Inferior parietal cortex (tissue), 1 donor: ENCODE results near the gene ZNF648.
"Not testable (repeated sequence)": the region's sequence is repeated elsewhere in the genome, so short reads cannot be mapped to it uniquely, and the experiment has no call there.

ENCODE experiments used
- DNase-seq: peaks from one replicate; pipeline ENCODE4 v3.0.0-alpha.2; 2016; ENCODE audit errors: extremely low spot score

Gene ZNF648

DNA sequence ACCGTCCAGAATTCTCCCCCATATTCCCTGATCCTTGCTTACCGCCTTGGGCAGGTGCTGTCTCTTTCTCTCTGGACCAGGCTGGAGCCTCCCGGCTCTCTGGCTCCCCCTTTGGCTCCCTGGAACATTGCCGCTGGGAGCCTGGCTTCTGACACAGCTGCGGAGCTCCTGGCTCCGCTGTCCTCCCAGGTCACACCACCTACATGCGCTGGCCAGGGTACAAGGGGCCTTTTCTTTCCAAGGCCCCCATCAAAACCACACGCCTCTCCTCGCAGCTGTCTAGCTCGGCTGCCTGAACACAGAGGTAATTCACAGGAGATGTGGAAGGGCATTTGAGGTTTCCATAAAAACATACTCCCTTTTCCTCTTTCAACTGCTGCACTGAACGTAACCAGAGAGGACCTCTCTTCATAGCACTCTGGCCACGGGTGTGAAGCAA is 7.5 kb upstream of the ZNF648 start:
- DNase-seq: no peak

DNA sequence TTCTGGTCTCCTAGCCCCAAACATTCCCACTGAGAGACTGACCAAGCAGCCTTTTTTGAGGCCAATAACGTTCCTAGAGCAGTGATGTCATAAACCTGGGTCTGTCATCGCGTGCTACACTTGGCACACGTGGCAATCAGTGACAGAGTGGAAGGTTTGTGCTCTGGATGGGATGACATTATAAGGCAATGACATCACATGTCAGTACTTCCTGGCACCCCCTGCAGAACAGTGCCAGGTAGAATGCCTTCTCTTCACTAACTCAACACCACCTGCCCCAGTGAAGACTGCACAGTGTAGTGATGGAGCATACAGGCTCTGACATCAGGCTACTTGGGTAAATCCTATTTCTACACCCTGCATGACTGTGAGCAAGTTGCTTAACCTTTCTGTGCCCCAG is 5.4 kb upstream of the ZNF648 start:
- DNase-seq: no peak

DNA sequence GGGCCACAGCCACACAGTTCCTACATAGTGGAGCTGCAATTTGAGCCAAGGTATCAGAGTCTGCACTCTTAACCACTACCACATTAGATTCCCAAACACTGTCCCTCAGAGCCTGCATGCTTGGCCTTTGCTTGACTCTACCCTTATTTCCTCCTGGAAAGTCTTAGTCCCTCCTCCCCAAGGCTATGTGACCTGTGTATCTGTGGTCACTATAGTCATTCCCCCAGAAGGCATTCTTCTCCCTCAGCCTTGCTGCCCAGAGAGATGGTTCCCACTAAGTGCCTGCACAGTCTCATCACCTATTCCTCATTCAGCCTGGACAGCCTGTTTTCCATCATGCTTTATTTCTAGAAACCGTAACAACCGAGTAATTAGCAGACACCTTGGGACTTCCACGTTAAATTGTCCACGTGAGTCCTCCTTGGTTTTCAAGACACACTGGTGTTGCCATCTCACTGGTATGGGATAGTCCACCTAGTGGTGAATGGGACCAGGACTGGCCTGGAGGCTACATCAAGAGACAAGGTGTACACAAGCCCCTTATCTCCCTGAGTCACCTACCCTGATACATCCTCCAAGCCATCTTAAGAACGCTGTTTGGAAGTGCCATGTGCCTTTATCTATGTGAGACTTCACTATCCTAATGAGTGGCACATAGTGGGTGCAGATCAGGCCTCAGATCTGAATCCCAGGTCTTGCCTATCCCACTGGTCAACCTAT is 3.8 kb upstream of the ZNF648 start:
- no peak for DNase-seq

DNA sequence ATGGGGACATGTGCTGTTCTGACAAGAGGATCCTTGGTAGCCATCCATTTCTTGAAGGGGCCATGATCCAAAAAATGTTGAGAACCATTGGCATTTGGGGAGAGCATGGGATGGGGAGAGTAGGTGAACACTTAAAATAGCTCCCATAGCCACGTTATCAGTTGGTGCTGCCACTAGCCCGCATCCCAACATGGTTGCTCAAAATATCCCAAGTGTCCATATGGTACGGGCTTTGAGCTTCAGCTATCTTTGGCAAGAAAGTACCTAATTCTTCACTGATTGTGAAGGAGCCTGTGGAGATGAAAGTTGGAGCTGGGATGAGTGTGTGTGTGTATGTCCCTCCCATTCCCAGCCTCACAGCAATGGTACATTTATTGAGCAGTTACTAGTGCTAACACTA is 3.1 kb upstream of the ZNF648 start:
- no peak for DNase-seq

DNA sequence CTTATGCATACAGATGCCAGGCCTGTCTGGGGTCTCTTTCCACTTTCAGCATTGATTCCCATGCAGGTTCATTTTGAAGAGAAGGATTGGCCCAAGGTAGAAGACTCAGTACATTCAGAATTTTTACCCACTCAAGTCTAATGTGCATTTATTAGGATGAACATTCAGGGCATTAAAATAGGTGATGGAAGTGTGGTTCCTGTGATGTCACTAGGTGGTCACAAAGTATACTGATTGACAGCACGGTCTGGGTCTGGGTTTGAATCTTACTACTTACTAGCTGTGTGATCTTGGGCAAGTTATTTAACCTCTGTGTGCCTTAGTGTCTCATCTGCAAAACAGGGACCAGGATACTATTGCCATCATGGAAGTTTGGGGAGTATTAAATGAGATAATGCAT is 711 bp upstream of the ZNF648 start:
- DNase-seq: no peak

DNA sequence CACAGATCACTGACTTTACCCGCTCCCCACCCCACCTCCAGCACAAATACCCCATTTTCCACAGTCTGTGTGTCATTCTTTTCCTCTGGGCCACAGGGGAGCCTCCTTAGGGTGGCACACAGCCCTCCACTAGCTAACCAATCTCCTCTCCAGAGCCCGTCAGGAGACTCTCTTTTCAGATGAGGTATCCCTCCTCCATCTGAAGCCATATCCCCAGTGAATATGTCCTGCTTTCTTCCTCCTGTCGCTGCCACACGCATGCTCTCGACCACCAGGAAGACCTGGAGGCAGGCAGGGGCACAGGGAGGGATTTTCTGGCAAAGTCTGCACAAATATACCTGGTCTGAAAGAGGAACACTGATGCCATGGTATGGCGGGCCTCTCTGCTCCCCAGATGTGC is 635 bp downstream of the ZNF648 start:
- DNase-seq: no peak

DNA sequence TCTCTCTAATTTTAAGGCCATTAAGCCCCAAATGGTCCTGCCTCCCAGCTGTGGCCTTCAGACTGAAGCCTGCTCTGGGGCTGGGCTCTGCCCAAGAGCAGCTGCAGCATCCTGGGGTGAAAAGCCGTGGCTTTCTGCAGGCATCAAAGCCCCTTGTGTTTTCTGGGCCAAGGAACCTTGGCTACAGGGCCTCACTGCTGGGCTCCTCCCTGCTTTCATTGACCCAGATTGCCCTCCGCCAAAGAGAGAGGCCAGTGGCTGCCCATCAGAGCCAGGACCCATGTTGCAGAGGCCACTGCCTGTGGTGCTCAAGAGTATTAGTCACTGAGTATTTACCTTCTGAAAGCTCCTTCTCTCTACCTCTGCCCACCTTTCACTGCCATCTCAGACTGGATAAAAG is 1.6 kb downstream of the ZNF648 start:
- no peak for DNase-seq

DNA sequence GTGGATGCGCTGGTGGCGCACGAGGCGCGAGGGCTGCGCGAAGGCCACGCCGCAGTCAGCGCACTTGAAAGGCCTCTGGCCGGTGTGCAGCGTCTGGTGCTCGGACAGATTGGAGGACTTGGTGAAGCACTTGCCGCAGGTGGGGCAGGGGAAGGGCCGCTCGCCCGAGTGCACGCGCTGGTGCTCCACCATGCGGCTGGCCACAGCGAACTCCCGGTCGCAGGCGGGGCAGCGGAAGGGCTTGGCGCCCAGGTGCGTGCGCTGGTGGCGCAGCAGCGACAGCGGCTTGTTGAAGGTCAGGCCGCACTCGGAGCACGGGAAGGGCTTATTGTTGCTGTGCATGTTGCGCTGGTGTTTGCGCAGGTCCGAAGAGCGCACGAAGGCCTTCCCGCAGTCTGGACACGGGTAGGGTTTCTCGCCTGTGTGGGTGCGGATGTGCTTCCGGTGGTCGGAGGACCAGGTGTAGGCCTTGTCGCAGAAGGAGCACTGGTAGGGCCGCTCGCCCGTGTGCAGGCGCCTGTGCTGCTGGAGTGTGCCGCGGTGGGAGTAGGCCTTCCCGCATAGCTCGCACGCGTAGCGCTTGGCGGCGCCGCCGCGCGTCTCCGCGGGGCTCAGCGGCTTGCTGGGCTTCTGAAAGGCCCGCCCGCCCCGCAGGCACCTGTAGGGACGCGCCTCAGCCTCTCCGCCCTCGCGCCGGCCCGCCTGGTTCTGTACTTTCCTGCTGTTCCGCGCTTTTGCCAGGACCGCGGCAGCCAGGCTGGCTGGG is 4.7 kb downstream of the ZNF648 start:
- no peak for DNase-seq

DNA sequence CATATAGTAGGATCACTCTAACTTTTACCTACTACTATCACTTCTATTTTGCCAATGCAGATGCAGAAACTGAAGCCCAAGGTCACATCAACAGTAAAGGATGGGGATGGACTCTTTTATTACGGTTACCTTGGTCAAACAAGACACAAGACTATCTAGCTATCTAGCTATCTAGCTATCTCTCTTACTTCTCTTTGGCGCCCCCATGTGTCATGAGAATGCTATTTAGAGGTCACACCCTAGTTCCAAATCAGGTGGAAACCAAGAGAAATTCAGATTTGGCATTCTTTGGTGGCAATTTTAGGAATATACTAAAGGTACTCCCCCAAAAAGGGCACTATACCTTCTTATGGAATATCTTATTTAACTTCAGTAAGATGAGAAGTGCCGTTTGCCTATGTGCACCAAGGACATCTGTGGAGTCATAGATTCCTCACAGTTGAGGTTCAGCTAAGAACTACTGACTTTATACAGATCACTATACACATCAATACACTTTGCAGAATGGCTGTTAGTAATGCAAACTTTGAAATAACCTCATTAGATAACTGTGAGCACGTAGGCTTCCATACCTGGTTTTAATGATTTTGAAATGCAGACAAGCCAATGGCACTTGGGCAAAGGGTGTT is 6.7 kb downstream of the ZNF648 start:
- peak; percentile 76 for DNase-seq

DNA sequence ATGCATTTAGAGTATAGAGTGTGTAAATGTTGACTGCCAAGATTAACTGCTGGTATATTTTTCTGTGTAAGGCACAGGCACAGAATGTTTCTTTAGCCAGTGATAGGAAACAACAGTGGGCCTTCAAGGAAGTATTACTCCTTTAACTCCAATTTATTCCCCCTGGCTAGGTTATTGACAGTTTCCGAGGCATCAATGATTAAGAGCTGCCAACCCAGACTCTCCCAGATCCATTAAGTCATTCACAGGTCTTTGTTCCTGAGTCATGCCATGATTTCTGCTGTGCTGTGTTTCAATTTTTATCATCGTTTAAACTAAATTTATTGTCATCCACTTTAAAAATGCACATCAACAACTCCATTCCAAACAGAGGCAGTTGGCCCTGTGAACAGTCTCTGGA is 9.2 kb downstream of the ZNF648 start:
- no peak for DNase-seq

DNA sequence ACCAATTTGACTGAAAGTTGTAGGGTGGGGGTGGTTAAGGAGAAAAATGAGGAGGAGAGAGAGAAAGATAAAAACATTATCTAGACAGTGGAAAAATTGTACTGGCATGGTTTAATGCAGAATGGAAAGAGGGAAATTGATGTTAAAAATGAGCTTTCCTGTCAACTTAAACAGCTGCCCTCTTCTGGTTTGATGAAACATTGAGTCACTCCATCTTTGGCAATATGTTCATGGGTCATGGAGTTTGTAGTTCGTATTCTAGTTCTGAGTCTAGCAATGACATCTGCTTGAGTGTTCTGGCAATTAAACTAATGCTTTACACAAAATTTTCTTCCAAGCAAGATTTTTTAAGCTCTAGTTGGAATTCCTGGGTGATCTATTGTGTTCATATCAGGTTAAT is 9.6 kb downstream of the ZNF648 start:
- DNase-seq: peak; percentile 17

DNA sequence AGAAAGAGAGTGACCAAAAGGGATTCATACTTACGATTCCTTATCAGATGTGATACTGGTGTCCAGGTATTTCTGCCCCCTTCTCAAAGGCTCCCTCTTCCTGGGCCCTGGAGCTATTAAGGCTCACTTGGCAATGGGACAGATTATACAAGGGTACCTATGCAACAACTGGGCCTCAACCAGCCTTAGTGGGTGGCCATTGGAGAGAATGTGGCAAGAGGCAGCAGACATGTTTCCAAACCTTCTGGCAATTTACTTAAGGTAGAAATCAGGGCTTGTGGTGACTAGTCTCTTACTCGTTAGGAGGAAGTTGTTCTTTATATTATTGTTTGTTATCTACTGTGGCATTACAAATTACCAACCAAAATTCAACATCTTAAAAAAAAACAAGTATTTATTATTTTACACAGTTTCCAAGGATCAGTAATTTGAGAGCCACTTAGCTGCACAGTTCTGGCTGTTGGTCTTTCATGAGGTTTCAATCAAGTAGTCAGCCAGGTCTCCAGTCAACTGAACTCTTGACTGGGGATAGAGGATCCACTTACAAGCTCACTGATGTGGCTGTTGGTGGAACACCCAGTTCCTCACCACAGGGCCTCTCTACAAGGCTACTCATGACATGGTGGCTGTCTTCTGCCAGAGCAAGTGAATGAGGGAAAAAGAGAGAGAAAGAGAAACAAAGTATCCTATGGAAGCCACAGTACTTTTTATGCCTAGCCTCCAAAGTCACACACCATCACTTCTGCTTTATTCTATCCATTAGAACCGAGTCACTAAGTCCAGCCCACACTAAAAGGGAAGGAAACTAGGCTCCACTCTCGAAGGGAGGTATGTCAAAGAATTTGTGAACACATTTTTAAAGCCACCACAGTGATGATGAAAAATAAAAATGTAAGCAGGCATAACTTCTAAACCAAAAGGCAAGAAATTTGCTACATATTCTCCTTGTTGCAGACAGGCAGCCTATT is 10.7 kb downstream of the ZNF648 start:
- DNase-seq: no peak

DNA sequence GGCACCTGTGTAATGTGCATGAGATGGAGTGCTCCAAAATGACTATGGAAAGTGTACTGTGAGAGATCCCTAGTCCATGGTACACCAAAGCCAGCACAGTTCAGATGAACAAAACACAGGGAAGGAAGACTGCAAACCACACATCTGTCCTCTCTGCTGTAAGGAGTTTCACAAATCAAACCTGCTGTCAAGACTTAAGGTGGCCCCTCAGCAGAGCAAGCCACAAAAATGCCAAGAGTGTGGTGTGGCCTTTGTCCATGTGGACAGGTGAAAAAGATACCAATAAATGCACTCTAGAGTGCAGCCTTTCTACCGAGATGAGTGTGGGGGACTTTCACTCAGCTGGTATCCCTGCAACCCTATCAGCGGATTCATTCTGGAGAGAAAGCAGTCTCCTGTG is 12.9 kb downstream of the ZNF648 start:
- no peak for DNase-seq

DNA sequence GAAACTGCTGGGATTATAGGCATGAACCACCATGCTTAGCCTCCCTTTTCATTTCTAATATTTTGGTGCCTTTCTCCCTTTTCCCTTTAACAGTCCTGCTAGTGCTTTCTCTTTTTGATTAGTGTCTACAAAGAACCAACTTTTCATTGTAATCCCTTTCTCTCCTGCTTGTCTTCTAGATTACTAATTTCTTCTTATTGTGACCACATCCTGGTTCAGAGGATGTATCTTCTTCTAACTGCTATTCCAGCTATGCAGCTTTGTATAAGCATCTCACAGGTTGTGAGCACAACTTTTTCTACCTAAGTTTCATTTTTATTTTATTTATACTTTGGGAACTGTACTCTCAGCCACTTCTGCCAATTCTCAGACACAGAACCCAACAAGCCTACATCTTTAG is 14.7 kb downstream of the ZNF648 start:
- no peak for DNase-seq

DNA sequence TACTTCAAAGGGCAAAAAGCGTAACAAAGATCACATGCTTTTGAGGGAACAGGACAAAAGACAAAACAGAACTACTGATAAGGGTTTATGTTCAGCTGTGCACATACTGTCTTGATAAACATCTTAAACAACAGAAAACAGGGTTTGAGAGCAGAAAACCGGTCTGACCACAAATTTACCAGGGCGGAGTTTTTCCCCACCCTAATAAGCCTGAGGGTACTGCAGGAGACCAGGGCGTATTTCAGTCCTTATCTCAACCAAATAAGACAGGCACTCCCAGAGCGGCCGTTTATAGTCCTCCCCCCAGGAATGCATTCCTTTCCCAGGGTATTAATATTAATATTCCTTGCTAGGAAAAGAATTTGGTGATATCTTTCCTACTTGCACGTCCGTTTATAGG is 16.0 kb downstream of the ZNF648 start:
- DNase-seq: not testable (repeated sequence)

DNA sequence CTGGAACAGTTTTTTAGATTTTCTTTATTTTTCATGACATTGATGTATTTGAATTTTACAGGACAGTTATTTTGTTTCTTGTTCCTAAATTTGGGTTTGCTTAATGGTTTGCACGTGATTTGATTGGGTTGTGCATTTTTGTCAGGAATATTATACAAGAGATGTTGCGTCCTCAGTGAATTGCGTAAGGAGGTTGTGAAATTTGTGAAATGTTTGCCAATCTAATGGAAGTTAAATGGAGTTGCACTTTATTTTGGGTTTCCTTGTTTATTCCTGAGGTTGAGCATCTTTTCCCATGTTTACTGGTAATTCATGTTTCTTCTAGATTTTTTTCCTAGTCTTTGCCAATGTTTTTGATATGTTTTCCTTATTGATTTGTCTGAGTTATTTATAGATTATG is 19.9 kb downstream of the ZNF648 start:
- no peak for DNase-seq

DNA sequence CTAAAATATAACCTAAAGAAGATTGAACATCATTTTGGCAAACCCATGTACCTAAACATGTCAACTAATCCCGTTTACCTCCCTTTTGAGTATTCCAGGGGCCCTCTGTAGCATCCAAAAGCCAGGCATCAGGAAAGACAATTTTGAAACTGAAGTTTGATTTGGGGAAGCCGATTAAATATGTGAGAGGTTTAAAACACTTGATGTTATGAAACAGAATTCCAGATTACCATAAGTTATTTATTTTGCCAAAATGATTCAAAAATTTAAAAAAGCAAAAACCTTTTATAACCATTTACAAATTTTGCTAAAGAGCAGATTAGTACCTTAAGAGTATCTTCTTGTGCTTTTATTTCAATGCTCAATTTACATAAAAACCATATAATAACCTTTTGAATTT is 23.3 kb downstream of the ZNF648 start:
- no peak for DNase-seq

DNA sequence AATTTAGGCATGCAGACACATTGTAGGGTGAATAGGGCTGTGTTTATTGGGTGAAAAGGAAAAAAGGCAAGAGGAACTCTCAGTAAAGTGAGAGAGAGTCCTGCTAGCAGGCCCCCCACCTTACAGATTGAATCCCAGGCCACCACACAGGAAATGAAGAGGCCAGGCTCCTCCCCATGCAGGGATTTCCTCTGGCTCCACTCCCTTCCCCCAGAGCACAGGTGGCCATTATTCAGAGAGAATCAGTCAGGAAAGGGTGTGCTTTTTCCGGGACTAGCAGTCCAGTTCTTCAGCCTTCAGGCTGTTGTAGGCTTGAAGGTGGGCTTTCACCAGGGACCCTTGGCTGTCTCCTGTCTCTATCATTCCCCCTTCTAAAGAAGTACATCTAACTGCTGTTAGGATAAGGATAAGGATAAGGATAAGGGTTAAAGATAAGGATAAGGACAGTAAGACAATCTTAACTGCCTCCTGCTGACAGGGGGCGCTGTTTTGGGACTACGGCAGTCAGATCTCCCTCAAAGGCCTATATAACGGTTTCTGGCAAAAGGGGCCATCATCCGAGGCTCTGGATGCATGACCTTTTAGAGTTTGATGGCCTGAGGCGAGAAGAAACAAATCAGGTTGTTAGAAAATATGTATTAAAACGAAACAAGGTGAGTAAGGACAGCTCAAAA is 26.3 kb downstream of the ZNF648 start:
- DNase-seq: no peak

DNA sequence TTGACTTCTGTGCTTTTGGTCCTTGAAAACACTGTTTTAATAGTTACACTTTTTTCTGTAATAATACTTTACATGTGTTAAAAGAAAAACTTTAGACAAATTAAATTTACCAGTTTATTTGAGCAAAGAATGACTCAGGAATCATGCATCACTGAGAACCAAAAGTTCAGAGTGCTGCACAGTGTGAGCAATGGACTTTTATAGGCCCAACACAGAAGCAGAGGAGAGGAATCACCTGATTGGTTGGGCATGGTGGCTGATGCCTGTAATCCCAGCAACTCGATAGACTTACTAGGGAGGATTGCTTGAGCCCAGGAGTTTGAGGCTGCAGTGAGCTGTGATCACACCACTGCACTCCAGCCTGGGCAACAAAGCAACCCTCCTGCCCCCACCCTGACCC is 29.3 kb downstream of the ZNF648 start:
- no peak for DNase-seq

DNA sequence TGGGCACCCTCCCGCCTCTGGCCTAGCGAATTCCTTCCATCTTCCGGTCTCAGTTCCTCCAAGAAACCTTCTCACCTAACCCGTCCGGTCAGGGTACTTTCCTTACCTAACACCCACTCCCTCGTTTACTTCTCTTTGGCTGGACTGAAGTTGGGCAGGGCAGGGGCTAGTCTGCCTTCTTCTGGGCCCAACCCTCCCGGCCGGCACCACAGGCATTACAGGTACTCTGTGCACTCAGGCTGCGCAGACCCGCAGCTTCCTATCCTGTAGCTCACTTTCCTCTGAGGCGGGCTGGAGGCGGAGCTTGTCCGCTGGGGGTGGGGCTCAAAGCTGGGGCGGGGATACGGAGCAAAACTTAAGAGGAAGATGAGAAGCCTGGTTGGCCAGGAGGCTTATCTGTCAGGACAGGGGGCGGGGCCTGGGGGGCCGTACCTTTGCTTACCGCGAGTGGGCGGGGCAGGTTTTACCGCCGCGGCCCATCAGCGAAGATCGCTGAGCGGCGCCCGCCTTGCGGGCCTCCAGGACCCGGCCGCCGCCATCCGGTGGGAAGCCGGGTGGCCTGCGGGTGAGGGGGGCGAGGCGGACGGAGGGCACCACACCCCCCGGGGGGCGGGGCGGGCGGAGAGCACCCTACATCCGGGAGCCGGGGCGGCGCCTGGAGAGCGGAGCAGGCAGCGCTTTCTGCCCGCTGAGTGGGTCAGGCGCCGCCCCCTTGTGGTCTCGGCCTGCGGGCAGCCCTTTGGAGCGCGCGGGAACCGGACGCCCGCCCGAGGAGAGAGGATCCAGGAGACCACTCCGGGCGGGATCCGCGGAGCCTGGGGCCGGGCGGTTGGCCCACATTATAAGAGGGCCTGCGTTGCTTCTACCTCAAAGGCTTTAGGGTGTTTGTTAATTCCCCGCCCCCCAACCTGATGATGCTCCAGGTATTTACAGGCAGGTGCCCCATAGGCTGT is 31.9 kb downstream of the ZNF648 start:
- peak; percentile 82 for DNase-seq
